Measurements from ENCODE around the gene CALCOCO2. TPM values are rescaled to one million over a fixed set of nuclear protein-coding genes. Genes with fewer than 3 reads are reported as not detected.

The CALCOCO2 gene
- polyA plus RNA-seq, 1 donor (not counting 4 experiments of a cell fraction or from before 2014, with no cell fraction given) = 76.0 TPM

DNA sequence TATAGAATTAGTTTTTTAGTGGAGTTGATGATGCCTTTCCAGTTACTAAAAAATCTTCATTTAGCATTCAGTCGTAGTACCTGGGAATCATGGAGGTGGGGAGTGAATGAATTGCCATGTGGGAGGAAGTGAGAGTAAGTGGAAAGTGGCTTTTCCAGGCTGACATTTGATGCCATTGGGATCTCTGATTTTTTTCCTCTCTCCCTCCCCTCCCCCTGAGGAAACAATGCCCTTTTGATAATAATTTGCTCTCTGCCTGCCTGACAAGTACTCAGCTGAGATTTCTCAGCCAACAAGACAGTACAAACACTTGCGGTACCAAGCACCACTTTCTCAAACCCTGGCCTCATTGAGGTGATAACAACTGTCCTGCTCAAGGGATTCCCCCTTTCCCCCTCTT is 79.5 kb downstream of the CALCOCO2 start:
- Histone ChIP-seq H3K36me3 (ENCODE audit: control insufficient read depth in 2 of 2, extremely low read depth in 1 of 2, insufficient read depth in 2 of 2, low read length in 2 of 2) (peaks cover 18 to 30% of the 10 kb centered on the region in 2 experiments), H3K4me1 (ENCODE audit: control insufficient read depth, extremely low read depth, insufficient read depth, low read length) (peaks cover 24% of the 10 kb centered on the region), H2AFZ (ENCODE audit: control insufficient read depth, low read length) (no peak overlapping the region), H3K9ac (ENCODE audit: control insufficient read depth, extremely low read depth, insufficient read depth, low read length) (peak overlapping the region; percentile 91), H4K20me1 (ENCODE audit: control insufficient read depth, extremely low read depth, insufficient read depth, low read length) (no peaks in the 10 kb centered on the region), H3K4me2 (ENCODE audit: control insufficient read depth, extremely low read depth, insufficient read depth, low read depth, low read length) (peak overlapping the region; percentile 97), H3K9me3 (ENCODE audit: control insufficient read depth, low read depth, low read length) (no peaks in the 10 kb centered on the region), H3K9me1 (ENCODE audit: control insufficient read depth, extremely low read depth, insufficient read depth, low read length) (no peaks in the 10 kb centered on the region), H3K79me2 (ENCODE audit: control insufficient read depth, insufficient read depth, low read length) (peaks cover 60% of the 10 kb centered on the region), H3K27ac (ENCODE audit: control insufficient read depth, insufficient read depth, low read length) (peak overlapping the region; percentile 97), H3K27me3 (ENCODE audit: control insufficient read depth, extremely low read depth, insufficient read depth, low read length) (no peaks in the 10 kb centered on the region), H3K4me3 (ENCODE audit: control insufficient read depth in 2 of 3, extremely low read depth in 1 of 3, insufficient read depth in 2 of 3, low read depth in 1 of 3, low read length in 3 of 3) (peak overlapping the region; percentile 9 to 88 (median 76))
- dilution Hi-C loops (cut with MboI; ENCODE audit: extremely low pct_ligation_motif_present, low sequenced_read_pairs) = no loop called here
- DNase-seq (ENCODE audit: low read depth, low spot score) (no peak), FAIRE-seq (no peak)
- TF ChIP-seq, protein P1, sequence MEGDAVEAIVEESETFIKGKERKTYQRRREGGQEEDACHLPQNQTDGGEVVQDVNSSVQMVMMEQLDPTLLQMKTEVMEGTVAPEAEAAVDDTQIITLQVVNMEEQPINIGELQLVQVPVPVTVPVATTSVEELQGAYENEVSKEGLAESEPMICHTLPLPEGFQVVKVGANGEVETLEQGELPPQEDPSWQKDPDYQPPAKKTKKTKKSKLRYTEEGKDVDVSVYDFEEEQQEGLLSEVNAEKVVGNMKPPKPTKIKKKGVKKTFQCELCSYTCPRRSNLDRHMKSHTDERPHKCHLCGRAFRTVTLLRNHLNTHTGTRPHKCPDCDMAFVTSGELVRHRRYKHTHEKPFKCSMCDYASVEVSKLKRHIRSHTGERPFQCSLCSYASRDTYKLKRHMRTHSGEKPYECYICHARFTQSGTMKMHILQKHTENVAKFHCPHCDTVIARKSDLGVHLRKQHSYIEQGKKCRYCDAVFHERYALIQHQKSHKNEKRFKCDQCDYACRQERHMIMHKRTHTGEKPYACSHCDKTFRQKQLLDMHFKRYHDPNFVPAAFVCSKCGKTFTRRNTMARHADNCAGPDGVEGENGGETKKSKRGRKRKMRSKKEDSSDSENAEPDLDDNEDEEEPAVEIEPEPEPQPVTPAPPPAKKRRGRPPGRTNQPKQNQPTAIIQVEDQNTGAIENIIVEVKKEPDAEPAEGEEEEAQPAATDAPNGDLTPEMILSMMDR (optimal IDR thresholded peaks at IDR 0.05 in 1 of 3, IDR thresholded peaks at IDR 0.05 in 1 of 3, conservative IDR thresholded peaks at IDR 0.05 in 1 of 3; ENCODE audit: extremely low read depth in 1 of 3, insufficient read depth in 2 of 3, low read length in 3 of 3) = no peak
- no peak for TF ChIP-seq EZH2 (IDR thresholded peaks at IDR 0.05; ENCODE audit: low read length)

DNA sequence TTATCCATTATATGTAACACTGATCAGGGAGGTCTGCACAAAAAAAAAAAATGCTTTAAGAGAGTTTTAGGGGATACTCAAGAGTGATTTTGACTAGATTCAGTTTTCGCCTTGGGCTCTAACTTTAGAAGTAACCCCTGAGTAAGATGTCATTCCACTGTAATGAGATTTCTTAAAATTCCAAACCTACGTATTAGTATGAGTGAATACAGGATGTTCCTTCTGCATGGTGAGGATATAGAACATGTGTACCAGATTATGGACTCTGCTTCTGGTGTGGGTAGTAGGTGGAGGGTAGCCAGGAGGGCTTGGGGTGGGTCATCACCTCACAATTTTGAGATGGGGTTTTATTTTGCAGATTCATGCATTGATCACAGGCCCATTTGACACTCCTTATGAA is 81.6 kb downstream of the CALCOCO2 start:
- dilution Hi-C loops (cut with MboI; ENCODE audit: extremely low pct_ligation_motif_present, low sequenced_read_pairs) = no loop called here
- Histone ChIP-seq H3K36me3 (ENCODE audit: control insufficient read depth in 2 of 2, extremely low read depth in 1 of 2, insufficient read depth in 2 of 2, low read length in 2 of 2) (peaks cover 21 to 40% of the 10 kb centered on the region in 2 experiments), H3K9me1 (ENCODE audit: control insufficient read depth, extremely low read depth, insufficient read depth, low read length) (no peaks in the 10 kb centered on the region), H4K20me1 (ENCODE audit: control insufficient read depth, extremely low read depth, insufficient read depth, low read length) (no peaks in the 10 kb centered on the region), H3K9me3 (ENCODE audit: control insufficient read depth, low read depth, low read length) (no peaks in the 10 kb centered on the region), H2AFZ (ENCODE audit: control insufficient read depth, low read length) (no peak overlapping the region), H3K27me3 (ENCODE audit: control insufficient read depth, extremely low read depth, insufficient read depth, low read length) (no peaks in the 10 kb centered on the region), H3K79me2 (ENCODE audit: control insufficient read depth, insufficient read depth, low read length) (peaks cover 66% of the 10 kb centered on the region), H3K4me2 (ENCODE audit: control insufficient read depth, extremely low read depth, insufficient read depth, low read depth, low read length) (no peak overlapping the region), H3K4me3 (ENCODE audit: control insufficient read depth in 2 of 3, extremely low read depth in 1 of 3, insufficient read depth in 2 of 3, low read depth in 1 of 3, low read length in 3 of 3) (no peak overlapping the region), H3K9ac (ENCODE audit: control insufficient read depth, extremely low read depth, insufficient read depth, low read length) (no peak overlapping the region), H3K27ac (ENCODE audit: control insufficient read depth, insufficient read depth, low read length) (peak overlapping the region; percentile 13), H3K4me1 (ENCODE audit: control insufficient read depth, extremely low read depth, insufficient read depth, low read length) (peaks cover 27% of the 10 kb centered on the region)
- DNase-seq (ENCODE audit: low read depth, low spot score) (no peak), FAIRE-seq (no peak)
- no peak for TF ChIP-seq EZH2 (IDR thresholded peaks at IDR 0.05; ENCODE audit: low read length)
- TF ChIP-seq, protein P1 (optimal IDR thresholded peaks at IDR 0.05 in 1 of 3, IDR thresholded peaks at IDR 0.05 in 1 of 3, conservative IDR thresholded peaks at IDR 0.05 in 1 of 3; ENCODE audit: extremely low read depth in 1 of 3, insufficient read depth in 2 of 3, low read length in 3 of 3) = no peak

Small RNA genes within 50 kb of the gene (small RNA-seq; reads per million reads assigned to genes)
- 0 reads per million in 3 experiments for gene AC068531.1 (ENCODE audit: insufficient read length in 3 of 3, low read depth in 3 of 3, low replicate concordance in 1 of 3)
- 0 reads per million in 3 experiments for gene RF00263 (ENCODE audit: insufficient read length in 3 of 3, low read depth in 3 of 3, low replicate concordance in 1 of 3)

Other genes starting within 250 kb of the CALCOCO2 start
- 0.63 to 1.2 TPM (median 1.1 TPM) in 3 replicates for gene HOXB3, start 240.8 kb upstream of the CALCOCO2 start, polyA plus RNA-seq
- 0.04 to 0.19 TPM in 2 of 3 replicates, not detected in the other for gene HOXB5, start 237.3 kb upstream of the CALCOCO2 start, polyA plus RNA-seq
- gene HOXB6, start 226.0 kb upstream of the CALCOCO2 start, polyA plus RNA-seq = 0.62 to 0.77 TPM (median 0.68 TPM) in 3 replicates
- gene HOXB7, start 220.0 kb upstream of the CALCOCO2 start, polyA plus RNA-seq = 0.68 to 1.2 TPM (median 1.0 TPM) in 3 replicates
- not detected in 3 replicates for gene HOXB8, start 215.7 kb upstream of the CALCOCO2 start, polyA plus RNA-seq
- gene HOXB9, start 204.7 kb upstream of the CALCOCO2 start, polyA plus RNA-seq = 0.03 TPM in 1 of 3 replicates, not detected in the others
- not detected in 3 replicates for gene PRAC1, start 108.5 kb upstream of the CALCOCO2 start, polyA plus RNA-seq
- not detected in 3 replicates for gene PRAC2, start 107.8 kb upstream of the CALCOCO2 start, polyA plus RNA-seq
- not detected in 3 replicates for gene HOXB13, start 102.3 kb upstream of the CALCOCO2 start, polyA plus RNA-seq
- gene TTLL6, start 13.8 kb upstream of the CALCOCO2 start, polyA plus RNA-seq = not detected in 3 replicates
- 299 to 434 TPM (median 355 TPM) in 3 replicates for gene ATP5MC1, start 61.8 kb downstream of the CALCOCO2 start, polyA plus RNA-seq
- 132 to 163 TPM (median 140 TPM) in 3 replicates for gene UBE2Z, start 77.4 kb downstream of the CALCOCO2 start, polyA plus RNA-seq
- gene SNF8, start 113.8 kb downstream of the CALCOCO2 start, polyA plus RNA-seq = 72.4 to 94.9 TPM (median 90.5 TPM) in 3 replicates
- not detected in 3 replicates for gene GIP, start 137.6 kb downstream of the CALCOCO2 start, polyA plus RNA-seq
- gene IGF2BP1, start 166.3 kb downstream of the CALCOCO2 start, polyA plus RNA-seq = under 0.01 TPM in 1 of 3 replicates, not detected in the others